DMS153 treated with DMSO at 0.1 percent for 48 hours (cell line): ENCODE results near the gene SUN5.

Experiments
- DNase-seq: peaks from one replicate; lab custom pipeline; 2025; ENCODE audit not compliant: unreplicated experiment; lab: John Stamatoyannopoulos, UW

SUN5 gene

GRCh38 chr20:33026779-33027759 lies 22.8 kb upstream of the SUN5 start:
- no peak for DNase-seq

- no peak for DNase-seq
These were observed 22.0 kb upstream of the SUN5 start for GRCh38 chr20:33026072-33026778.

- no peak for DNase-seq
These were observed 21.2 kb upstream of the SUN5 start for GRCh38 chr20:33025318-33025876.

GRCh38 chr20:33024609-33025317 lies 20.5 kb upstream of the SUN5 start:
- no peak for DNase-seq

- no peak for DNase-seq
These were observed 20.0 kb upstream of the SUN5 start for GRCh38 chr20:33024243-33024560.

GRCh38 chr20:33023439-33024242 lies 19.4 kb upstream of the SUN5 start:
- DNase-seq = no peak

GRCh38 chr20:33022694-33023438 lies 18.6 kb upstream of the SUN5 start:
- DNase-seq = no peak

- no peak for DNase-seq
These were observed 18.1 kb upstream of the SUN5 start for GRCh38 chr20:33022289-33022688.

- DNase-seq = no peak
These were observed 17.6 kb upstream of the SUN5 start for GRCh38 chr20:33021879-33022278.

GRCh38 chr20:33020278-33021161 lies 16.3 kb upstream of the SUN5 start:
- no peak for DNase-seq

GRCh38 chr20:33019465-33020277 lies 15.4 kb upstream of the SUN5 start:
- no peak for DNase-seq

- DNase-seq = no peak
These were observed 14.1 kb upstream of the SUN5 start for GRCh38 chr20:33018169-33018931.

GRCh38 chr20:33017542-33017941 lies 13.3 kb upstream of the SUN5 start:
- DNase-seq = no peak

GRCh38 chr20:33016581-33017109 lies 12.4 kb upstream of the SUN5 start:
- no peak for DNase-seq

- DNase-seq = no peak
These were observed 11.7 kb upstream of the SUN5 start for GRCh38 chr20:33015700-33016580.

GRCh38 chr20:33015114-33015484 lies 10.9 kb upstream of the SUN5 start:
- no peak for DNase-seq
